Measurements from ENCODE around the gene SLC24A3. TPM values are rescaled to one million over a fixed set of nuclear protein-coding genes. Genes with fewer than 3 reads are reported as not detected.
"Not testable (repeated sequence)": the region's sequence is repeated elsewhere in the genome, so short reads cannot be mapped to it uniquely, and the experiment has no call there.

The SLC24A3 gene
- polyA plus RNA-seq, 3 donors, result 3.0 to 4.5 (median 3.1) TPM

DNA sequence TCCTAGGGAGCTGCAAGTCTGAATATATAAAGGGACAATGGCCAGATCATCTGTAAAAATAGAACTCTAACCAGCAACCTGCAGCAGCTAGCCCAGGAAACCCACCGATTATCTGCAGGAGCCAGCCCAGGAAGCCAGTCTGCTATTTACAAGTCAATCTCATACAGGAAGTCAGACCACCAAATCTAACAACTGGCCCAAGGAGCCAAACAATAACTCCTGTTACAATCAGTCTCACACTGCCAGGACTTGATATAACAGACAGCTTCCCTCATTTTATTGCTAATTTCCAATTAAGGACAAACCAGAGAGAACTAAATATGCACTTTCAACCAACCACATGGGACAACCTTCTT lies 531.2 kb downstream of the SLC24A3 start:
- no peak for DNase-seq

DNA sequence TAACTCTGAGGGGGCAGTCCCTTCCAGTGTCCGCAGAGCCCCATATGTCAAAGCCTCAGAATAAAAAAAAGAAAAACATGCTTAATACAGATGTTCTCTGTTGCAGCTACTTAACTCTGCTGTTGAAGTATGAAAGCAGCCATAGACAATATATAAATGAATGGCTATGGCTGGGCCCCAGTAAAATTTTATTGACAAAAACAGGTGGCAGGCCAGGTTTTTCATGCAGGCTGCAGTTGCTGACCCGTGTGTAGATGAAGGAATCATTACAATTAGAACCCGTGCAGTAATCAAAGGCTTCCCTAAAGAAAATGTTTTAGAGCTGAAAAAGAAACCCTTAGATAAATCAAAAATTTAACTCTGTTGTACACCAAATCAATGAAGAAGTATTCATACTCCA lies 532.7 kb downstream of the SLC24A3 start:
- no peak for DNase-seq

DNA sequence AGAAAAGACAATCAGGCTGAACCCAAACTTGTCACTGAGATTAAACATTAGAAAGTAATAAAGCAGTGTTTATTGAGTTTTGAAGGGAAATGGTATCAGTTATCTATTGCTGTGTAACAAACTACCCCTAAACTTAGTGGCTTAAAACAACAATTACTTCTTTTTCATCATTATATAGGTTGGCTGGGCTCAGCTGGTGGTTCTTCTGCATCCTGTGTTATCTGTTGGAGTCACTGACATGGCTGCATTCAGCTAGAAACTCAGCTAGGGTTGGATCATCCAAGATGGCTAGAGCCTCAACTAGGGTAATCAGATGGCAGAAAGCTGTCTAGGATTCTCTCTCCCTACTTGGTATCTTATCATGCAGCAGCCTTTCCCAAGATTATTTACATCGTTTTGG lies 533.1 kb downstream of the SLC24A3 start:
- no peak for DNase-seq

- no peak for DNase-seq
Observed at GRCh38 chr20:19746396-19746795, 534.0 kb downstream of the SLC24A3 start.

- no peak for DNase-seq
Observed at GRCh38 chr20:19747903-19748302, 535.5 kb downstream of the SLC24A3 start.

GRCh38 chr20:19748681-19749080 lies 536.2 kb downstream of the SLC24A3 start:
- DNase-seq, result no peak

- no peak for DNase-seq
Observed at GRCh38 chr20:19749618-19750071, 537.2 kb downstream of the SLC24A3 start.

- no peak for DNase-seq
Observed at GRCh38 chr20:19750101-19750606, 537.7 kb downstream of the SLC24A3 start.

- no peak for DNase-seq
Observed at GRCh38 chr20:19750907-19751636, 538.6 kb downstream of the SLC24A3 start.

DNA sequence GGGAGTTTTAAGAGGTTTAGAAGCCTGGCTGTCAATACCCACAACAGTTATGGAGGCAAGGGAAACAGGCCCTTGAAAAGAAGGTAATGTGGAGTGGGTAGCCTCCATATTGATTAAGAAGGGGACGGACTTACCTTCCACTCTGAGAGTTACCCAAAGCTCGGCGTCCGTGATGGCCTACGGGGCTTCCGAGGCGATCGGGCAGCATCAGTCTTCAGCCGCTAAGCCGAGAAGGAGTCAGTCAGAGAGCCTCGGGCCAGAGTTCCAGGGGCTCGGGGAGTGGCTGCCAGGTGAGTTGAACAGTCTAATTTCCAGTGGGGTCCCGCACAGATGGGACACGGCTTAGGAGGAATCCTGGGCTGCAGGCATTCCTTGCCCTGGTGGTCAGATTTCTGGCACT lies 541.8 kb downstream of the SLC24A3 start:
- DNase-seq, result not testable (repeated sequence)

DNA sequence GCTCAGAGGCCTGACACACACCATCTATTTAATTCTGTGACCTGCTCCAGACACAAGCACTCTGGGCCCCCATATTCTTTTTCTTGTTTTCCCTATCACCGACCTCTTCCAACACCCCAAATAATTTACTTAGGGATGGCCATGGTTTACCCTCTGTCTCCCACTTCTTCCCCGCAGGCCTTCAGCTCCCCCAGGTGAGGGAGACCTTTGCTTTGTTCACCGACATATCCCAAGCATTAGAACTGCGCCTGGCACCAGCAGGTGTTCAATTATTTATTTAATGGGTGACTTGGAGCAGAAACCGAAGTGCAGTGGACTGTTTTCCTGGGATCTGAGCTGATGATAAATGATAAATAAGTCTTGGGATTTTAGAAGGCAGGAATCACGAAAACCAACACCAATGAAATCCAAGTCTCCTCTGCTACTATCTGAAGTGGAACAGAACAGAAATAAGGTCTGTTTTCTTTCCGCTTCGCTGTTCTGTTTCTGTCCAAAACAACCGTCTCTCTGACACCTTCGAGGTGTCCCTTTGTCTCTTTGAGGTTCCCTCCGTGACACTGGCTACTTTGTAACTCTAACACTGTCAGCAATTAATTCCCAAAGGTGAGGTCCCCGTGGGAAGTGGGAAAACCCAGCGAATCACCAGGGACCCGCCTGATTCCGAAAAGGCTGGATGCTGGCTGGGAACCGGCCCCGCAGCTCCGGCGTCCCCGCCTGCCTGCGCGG lies 544.5 kb downstream of the SLC24A3 start:
- no peak for DNase-seq

DNA sequence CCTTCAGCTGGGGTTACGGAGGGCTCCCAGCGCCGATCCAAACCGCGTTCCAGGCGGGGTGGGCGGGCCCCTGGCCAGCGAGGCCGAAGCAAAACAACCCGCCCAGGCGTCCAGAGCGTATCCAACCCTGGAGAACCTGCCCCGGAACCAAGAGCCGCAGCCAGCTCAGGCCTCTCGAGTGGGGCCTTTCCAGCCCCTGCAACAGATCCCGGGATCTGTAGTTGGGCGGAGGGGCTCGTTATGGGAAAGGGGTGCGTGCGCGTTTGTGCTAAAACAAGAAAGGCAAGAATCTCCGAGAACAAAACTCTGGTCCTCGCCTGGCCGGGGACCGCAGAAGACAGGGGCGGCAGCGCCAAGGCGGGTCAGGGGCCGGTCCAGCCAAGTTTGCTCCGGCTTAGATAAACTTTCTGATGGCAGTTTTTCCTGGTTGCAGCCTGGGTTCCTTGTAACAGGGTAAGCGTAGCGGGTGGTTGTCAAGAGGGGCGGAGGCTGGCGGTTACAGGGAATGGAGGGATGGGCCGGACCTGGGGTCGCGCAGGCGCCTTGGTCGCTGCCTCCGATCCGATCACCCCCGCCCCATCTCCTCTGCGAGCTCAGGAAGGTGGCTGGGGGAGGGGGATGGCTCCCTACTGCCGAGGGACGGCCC lies 545.2 kb downstream of the SLC24A3 start:
- DNase-seq, result peak; percentile 96

DNA sequence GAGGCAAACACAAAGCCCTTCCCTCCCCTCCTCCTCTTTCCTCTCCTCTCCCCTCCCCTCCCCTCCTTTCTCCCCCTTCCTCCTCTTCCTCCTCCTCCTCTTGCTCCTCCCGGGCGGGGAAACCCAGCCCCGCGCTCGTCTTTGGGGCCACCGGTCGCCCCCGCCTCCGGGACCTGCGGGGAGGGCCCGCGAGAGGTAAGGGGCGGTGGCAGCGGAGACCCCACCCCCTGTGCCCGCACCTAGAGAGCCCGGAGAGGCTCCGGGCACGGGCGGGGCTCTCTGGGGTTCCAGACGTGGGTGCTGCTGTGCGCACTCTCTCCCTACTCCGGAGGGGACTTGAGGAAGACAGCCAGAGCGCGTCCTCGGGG lies 545.7 kb downstream of the SLC24A3 start, which contains the start of gene RIN2:
Gene RIN2, plus strand, starts transcription at position 126 of the 368 bp plus-strand sequence. CDS start 131,344 bp downstream, outside the sequence.
- DNase-seq, result no peak

DNA sequence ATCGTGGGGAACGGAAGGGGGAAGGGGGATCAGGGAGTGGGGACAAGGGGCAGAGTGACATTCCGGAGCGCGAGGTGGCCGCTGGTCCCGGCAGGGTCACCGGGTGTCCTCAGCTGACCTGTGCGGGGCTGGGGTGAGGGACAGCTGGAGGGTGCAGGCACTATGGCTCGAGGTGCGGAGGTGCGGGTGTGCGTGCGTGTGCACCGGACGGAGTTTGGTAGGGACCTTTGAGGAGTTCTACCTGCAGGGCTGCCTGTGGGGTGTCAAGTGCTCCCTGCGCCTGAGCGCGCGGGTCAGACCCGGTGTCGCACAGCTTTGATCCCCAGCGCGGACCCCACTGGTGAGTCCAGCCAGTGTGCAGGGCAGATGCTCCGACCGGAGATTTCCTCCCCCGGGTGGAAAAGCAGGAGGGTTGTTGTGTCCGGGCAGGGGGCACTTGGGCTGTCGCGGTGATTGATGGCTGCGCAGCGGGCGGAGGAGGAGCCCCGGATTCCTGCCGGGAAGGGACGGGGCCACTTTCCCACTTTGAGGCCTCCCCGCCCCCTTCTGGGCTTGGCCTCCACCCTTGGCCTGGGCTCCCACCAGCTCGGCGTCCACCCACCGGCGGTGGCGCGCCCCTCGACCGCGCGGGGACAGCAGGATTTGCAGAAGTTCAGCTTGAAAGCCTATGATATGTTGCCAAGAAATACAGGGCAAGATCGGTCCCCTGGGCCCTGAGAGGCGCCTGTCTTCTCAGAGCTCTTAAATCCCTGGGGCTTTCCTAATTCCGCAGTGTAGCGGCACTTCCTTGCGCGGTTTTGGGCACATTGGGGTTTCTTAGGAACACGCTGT lies 546.3 kb downstream of the SLC24A3 start:
- DNase-seq, result peak; percentile 79

- no peak for DNase-seq
Observed at GRCh38 chr20:19760371-19760721, 547.9 kb downstream of the SLC24A3 start.

DNA sequence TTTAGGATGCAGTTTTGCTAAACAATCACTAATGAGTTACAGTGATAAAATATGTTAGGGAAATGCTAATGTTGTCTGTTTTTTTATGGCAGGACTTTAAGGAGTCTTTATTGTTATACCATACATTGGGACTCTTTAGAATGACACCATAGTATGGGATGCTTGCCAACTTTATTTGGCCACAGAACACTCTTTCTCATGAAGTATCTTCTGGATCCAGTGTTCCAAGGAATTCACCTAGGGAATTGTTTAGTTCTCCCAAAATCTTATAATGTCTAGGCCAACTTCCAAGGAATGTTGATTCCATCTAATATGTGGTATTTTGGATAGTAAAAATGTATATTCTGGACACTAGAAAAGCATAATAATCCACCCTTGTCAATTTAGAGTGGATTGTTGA lies 548.9 kb downstream of the SLC24A3 start:
- DNase-seq, result no peak

DNA sequence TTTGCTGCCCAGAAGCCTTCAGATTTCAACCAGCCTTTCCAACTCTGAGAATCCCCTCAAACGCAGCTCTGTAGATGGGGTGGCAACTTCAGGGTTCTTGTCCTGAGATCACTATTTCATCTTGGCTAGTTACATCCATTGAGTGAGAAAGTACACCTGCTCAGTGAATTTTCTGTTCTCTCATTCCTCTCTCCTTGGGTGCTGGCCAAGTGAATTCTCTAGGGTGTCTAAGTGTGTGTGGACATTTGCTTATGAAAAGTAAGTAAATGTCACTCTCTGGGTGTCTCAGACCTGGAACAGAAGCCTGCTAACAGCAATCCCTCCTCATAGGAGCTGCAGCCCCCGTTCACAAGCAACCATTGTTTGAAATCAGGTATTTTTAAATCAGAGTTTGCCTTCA lies 549.4 kb downstream of the SLC24A3 start:
- DNase-seq, result no peak

- DNase-seq, result no peak
Observed at GRCh38 chr20:19764207-19764606, 551.8 kb downstream of the SLC24A3 start.

DNA sequence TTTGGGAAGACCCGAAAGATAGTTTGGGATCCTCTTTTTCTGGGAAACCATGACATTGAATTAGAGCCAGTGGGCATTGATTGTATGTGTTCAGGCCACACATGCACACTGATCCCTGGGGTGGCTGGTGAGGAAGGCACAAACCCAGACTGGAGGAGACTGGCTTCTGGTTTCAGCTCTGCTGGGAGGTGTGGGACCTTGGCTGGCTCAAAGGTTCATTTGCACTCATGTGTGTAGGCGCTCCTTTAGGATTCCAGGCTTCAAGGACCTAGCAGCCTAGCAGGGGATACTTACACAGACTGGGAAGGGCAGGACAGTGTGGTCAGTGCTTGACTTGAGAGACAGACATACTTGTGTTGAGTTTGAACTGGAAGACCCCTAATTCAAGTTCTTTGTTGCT lies 552.8 kb downstream of the SLC24A3 start:
- DNase-seq, result no peak

GRCh38 chr20:19765913-19766312 lies 553.5 kb downstream of the SLC24A3 start:
- no peak for DNase-seq

DNA sequence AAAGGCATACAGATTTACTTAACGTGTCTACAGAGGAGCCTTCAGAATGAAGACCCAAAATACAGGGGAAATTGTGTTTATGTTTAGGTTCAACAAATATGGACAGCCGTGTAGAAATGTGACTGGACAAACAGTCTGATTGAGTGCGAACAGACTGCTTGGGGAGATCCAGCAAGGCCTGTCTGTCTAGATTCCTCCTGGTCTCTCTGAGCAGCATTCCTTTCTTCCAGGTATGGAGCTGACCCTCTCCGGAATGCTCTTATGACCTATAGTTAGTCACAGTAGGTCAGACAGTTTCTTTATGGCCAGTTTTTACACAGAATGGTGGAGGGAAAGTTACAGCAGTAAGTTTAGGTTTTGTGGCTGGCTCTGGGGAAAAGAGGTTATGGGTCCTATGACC lies 554.6 kb downstream of the SLC24A3 start:
- no peak for DNase-seq

DNA sequence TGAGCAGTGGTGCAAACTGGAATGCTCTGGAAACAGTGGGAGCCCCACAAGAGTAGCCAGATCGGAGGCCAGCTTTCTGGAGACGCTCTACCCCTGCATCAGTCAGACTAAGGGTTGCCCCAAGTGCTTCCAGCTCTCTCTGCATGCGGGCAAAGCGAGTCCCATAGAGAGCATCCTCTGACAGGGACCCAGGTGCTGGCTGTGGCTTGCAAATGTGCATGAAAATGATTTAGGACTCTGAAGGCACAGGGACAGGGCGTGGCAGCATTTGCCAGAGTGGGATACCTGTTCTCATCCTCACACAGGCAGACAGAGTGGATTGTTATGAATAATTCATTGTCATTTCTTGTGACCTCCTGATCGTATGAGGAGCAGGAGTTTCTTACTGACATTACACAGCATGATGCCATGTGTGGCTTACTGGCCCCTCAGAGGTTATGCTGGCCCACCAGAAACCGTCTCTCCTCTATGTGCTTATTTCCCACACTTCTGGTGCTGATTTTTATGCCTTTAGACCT lies 555.9 kb downstream of the SLC24A3 start:
- DNase-seq, result no peak
